ENCODE data around the gene ZDHHC13.

The ZDHHC13 gene

GRCh38 chr11:19089421-19089820, 27.5 kb upstream of the ZDHHC13 start:
- TF ChIP-seq CTCF (IDR thresholded peaks at IDR 0.05): no peak

- no peak for TF ChIP-seq CTCF (IDR thresholded peaks at IDR 0.05)
These were observed 25.6 kb upstream of the ZDHHC13 start for GRCh38 chr11:19091366-19091765.

- no peak for TF ChIP-seq CTCF (IDR thresholded peaks at IDR 0.05)
These were observed 24.6 kb upstream of the ZDHHC13 start for GRCh38 chr11:19092342-19092741.

GRCh38 chr11:19092850-19093249, 24.1 kb upstream of the ZDHHC13 start:
- TF ChIP-seq CTCF (IDR thresholded peaks at IDR 0.05): no peak

GRCh38 chr11:19093976-19094375, 23.0 kb upstream of the ZDHHC13 start:
- TF ChIP-seq CTCF (IDR thresholded peaks at IDR 0.05): no peak

- TF ChIP-seq CTCF (IDR thresholded peaks at IDR 0.05): no peak
These were observed 22.1 kb upstream of the ZDHHC13 start for GRCh38 chr11:19094859-19095258.

GRCh38 chr11:19099093-19099492, 17.9 kb upstream of the ZDHHC13 start:
- no peak for TF ChIP-seq CTCF (IDR thresholded peaks at IDR 0.05)

GRCh38 chr11:19100885-19101284, 16.1 kb upstream of the ZDHHC13 start:
- TF ChIP-seq CTCF (IDR thresholded peaks at IDR 0.05): no peak
